ENCODE data around the gene XYLB. TPM values are rescaled to one million over a fixed set of nuclear protein-coding genes. Genes with fewer than 3 reads are reported as not detected.

XYLB gene
- total RNA-seq, 1 donor from 2014 or later, result 10.2 TPM

DNA sequence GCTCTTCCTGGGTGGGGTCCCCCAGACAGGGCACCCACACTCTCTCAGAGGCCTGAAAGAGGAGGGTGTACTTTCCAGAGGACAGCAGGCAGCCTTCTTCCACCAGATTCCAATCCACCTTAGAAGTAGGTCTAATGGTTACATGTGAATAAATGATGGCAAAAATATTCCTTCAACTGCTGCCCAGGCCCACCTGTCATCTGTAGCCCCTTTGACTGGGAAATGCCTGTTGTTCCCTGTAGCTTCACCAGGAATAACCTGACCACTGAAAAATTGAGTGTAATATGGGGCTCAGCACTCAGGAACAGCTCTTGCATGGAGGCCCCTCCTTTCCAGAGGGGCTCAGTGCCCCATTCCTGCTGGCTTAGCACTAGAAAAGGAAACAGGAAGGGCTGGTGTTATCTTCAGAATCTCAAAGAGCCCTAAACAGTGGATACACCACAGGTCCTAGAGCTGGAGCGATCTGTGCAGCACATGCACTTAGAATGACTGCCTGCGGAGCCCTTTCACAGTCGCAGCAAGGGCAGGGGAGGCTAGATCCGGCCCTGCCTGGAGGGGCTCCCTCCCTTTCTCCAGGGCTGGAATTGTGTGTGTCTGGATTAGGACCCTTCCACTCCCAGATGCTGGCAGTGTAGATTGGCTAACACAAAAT, 32.3 kb upstream of the XYLB start:
- Mint-ChIP-seq H3K4me1 (ENCODE audit: unreplicated experiment) (peaks cover 5% of the 10 kb centered on the region), H3K27me3 (peaks cover 12% of the 10 kb centered on the region), H3K36me3 (no peaks in the 10 kb centered on the region), H3K9me3 (no peaks in the 10 kb centered on the region), H3K27ac (no peak overlapping the region), H3K4me3 (no peak overlapping the region)
- no peak for DNase-seq (ENCODE audit: extremely low spot score, unreplicated experiment)
- TF ChIP-seq, protein P1, sequence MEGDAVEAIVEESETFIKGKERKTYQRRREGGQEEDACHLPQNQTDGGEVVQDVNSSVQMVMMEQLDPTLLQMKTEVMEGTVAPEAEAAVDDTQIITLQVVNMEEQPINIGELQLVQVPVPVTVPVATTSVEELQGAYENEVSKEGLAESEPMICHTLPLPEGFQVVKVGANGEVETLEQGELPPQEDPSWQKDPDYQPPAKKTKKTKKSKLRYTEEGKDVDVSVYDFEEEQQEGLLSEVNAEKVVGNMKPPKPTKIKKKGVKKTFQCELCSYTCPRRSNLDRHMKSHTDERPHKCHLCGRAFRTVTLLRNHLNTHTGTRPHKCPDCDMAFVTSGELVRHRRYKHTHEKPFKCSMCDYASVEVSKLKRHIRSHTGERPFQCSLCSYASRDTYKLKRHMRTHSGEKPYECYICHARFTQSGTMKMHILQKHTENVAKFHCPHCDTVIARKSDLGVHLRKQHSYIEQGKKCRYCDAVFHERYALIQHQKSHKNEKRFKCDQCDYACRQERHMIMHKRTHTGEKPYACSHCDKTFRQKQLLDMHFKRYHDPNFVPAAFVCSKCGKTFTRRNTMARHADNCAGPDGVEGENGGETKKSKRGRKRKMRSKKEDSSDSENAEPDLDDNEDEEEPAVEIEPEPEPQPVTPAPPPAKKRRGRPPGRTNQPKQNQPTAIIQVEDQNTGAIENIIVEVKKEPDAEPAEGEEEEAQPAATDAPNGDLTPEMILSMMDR (conservative IDR thresholded peaks at IDR 0.05), result no peak

DNA sequence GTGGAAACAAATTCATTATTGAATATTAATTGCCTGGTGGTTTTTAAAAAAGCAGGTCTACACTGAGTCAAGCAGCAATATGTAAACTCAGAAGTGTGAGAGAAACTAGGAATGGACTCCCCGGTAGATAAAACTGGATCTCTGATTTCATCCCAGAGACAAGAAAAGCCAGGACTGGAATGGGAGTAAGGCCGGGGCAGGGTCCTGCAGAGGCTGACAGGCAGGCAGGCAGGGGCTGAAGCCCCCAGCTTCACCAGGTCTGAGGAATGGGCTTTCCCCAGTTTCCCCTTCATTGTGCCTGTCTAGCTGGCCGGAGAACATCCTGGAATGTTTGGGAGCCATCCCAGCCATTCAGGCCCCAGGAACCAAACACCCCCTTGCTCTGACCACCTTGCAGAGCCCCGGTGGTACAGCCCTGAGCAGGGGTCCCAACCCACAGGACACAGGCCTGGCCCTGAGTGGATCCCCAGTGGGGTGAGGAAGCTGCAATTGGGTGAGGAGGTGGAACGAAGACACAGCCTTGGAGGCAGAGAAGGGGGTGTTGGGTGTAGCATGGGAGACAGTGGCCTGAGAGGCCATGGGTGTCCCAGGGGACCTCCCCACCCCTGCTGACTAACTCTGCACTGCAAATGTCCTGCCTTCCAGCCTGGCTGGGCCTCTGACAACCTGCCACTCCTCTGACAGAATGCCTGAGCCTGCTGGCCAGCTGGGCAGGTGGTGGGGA, 31.7 kb upstream of the XYLB start:
- peaks cover 5% of the 10 kb centered on the region for H3K4me1 Mint-ChIP-seq (ENCODE audit: unreplicated experiment)
- H3K36me3 Mint-ChIP-seq, result no peaks in the 10 kb centered on the region
- no peak overlapping the region for H3K4me3 Mint-ChIP-seq
- H3K27ac Mint-ChIP-seq, result no peak overlapping the region
- no peaks in the 10 kb centered on the region for H3K9me3 Mint-ChIP-seq
- no peak for DNase-seq (ENCODE audit: extremely low spot score, unreplicated experiment)
- H3K27me3 Mint-ChIP-seq, result peaks cover 7% of the 10 kb centered on the region
- TF ChIP-seq, protein P1 (conservative IDR thresholded peaks at IDR 0.05), result no peak

DNA sequence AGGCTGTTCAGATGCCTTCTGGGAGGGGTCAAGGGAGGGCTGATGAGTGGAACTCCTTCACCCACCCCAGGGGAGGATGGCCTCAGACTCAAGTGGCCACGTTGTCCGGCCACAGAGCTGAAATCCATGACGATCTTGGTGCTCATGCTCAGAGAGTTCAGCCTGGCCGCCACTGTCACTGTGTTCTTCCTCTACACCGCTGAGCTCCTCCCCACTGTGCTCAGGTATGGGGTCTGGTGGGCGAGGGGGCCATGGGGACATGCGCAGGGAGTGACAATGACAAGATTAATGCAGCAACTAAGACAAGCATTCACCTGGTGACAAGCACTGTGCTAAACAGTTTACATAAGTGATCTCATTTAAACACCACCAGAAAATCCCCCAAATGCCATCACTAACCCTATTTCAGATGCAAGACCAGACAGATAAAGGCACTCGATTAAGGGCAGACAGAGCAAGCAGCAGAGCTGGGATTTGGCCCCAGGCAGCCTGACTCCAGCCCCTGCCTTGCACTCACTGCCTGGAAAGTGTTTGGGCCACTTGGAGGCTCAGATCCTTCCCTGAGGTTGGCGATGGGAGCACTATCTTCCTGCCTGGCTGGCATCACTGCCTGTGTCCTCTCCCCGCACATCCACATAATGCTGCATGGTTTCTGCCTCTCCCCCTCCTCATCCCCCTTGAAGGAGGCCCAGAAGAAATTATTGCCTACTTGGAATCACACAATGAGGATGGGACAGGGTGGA, 30.9 kb upstream of the XYLB start:
- Mint-ChIP-seq H3K27me3 (peaks cover 7% of the 10 kb centered on the region), H3K27ac (no peak overlapping the region), H3K36me3 (no peaks in the 10 kb centered on the region), H3K4me3 (no peak overlapping the region), H3K9me3 (no peaks in the 10 kb centered on the region), H3K4me1 (ENCODE audit: unreplicated experiment) (peaks cover 5% of the 10 kb centered on the region)
- no peak for DNase-seq (ENCODE audit: extremely low spot score, unreplicated experiment)
- TF ChIP-seq, protein P1 (conservative IDR thresholded peaks at IDR 0.05), result no peak

- Mint-ChIP-seq H3K27ac (no peak overlapping the region), H3K36me3 (no peaks in the 10 kb centered on the region), H3K4me3 (no peak overlapping the region), H3K27me3 (peaks cover 2% of the 10 kb centered on the region), H3K9me3 (no peaks in the 10 kb centered on the region), H3K4me1 (ENCODE audit: unreplicated experiment) (peaks cover 5% of the 10 kb centered on the region)
- no peak for DNase-seq (ENCODE audit: extremely low spot score, unreplicated experiment)
- TF ChIP-seq, protein P1 (conservative IDR thresholded peaks at IDR 0.05), result no peak
Measured at GRCh38 chr3:38316356-38317191, 30.0 kb upstream of the XYLB start.

- Mint-ChIP-seq H3K4me3 (no peak overlapping the region), H3K27me3 (no peaks in the 10 kb centered on the region), H3K9me3 (no peaks in the 10 kb centered on the region), H3K4me1 (ENCODE audit: unreplicated experiment) (peaks cover 5% of the 10 kb centered on the region), H3K27ac (no peak overlapping the region), H3K36me3 (no peaks in the 10 kb centered on the region)
- TF ChIP-seq, protein P1 (conservative IDR thresholded peaks at IDR 0.05), result no peak
- DNase-seq (ENCODE audit: extremely low spot score, unreplicated experiment), result no peak
Measured at GRCh38 chr3:38317192-38317759, 29.3 kb upstream of the XYLB start.

Data from type B pancreatic cell (in vitro differentiated cells).